Measurements from ENCODE around the gene TMEFF2. TPM values are rescaled to one million over a fixed set of nuclear protein-coding genes. Genes with fewer than 3 reads are reported as not detected.
"Not testable (repeated sequence)": the region's sequence is repeated elsewhere in the genome, so short reads cannot be mapped to it uniquely, and the experiment has no call there.

The TMEFF2 gene
- total RNA-seq, 1 donor from 2014 or later, result not detected

DNA sequence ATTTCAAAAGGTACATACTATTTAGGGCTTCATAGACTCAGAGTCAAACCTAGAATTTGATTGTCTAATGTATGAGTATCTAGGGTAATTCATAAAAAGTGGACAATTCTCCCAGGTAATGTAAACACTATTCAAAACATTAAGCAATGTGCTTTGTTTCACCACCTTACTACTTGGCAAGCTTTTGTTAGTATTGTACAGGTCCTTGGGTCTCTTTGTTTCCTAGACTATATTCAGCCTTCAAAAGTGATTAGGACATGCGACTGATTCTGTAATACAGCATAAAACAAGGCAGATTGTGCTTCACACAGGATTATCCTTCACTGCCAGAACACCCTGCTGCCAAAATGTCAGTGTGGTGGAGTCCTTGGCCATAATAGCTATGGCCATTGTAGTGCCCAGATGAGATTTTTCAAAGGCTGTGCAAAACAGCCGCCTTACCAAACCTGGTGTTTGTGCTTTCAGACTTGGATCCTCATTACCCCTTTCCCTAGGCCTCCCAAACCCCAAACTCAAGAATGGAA, 257.8 kb downstream of the TMEFF2 start:
- DNase-seq (ENCODE audit: low spot score), result no peak

DNA sequence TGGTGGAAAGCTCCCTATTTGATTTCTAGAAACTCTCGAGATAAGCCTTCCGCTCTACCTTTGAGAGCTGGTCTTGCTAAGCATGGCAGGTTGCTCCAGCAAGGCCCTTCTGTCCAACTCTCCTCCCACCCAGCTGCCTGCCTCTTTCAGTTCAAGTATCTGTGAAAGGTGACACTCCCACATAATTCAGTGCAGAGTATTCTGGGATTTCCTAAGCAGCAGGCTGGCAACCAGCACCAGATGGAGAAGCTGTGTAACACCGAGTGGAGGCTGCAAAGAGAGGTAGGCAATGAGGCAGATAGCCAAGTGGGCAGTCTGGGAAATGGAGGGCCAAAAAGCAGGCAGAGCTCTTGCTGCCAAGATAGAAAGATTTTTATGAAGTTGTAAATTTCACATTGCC, 259.5 kb downstream of the TMEFF2 start:
- no peak for DNase-seq (ENCODE audit: low spot score)

DNA sequence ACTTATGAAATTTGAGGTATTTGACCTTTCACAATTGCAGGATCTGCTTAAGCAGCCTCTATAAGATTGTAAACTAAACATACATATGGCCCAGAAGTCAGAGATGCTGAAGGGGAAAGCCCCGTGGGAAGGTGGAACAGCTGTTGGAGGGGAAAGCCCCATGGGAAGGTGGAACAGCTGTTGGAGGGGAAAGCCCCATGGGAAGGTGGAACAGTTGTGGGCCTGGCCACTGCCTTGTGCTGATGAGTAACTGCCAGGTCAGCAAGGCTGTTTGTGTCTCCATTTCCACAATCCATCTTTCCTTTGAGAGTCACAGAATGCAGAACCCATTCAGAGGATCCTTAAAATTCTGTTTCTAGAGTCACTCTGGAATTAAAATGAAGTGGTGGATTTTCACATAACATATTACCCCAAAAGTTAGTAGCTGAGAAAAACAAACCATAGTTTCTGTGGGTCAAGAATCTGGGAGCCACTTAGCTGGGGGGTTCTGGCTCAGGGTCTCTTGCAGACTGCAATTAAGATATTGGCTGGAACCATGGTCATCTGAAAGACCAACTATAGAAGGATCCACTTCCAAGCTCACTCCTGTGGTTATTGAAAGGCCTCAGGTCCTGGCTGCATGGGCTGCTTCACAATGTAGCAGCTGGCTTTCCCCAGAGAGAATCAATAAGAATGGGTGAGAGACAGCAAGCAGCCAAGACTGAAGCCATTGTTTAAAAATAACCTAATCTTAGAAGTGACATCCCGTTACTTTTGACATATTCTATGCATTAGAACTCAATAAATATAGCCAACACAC, 261.2 kb downstream of the TMEFF2 start:
- no peak for DNase-seq (ENCODE audit: low spot score)

DNA sequence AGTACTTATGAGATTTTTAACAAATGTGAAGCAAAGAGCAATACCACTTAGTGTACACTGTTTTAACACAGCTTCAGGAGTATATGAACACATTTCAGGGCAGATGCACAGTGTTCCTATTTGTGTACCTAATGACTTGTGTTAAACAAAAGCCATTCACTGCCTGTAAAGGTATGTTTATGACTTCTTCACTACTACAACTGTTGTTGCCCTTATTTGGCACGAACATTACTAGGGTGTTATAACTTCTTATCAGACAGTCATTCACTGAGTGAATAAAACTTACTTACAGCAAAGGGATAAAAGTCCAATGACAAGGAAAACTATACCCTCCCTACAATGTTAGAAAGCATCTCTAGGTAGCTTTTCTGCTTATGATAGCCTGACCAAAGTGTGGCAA, 262.4 kb downstream of the TMEFF2 start:
- no peak for DNase-seq (ENCODE audit: low spot score)

DNA sequence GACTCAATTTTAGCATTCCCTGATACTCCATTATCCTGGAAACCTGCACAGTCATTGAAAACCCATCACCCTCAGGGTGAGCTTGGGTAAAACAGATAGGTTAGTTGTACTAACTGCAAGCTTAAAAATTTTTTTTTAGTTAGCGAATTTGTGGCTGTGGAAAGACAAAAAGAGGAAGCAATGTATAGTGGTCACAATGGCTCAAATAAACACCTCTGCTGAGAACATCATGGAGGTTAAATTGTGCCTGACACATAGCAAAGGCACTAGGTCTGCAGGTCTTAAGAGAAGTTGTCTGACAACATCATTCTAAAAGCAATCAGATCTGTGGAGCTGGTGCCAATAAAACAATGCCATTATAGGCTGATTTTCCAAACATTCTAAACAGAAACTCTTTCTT, 263.4 kb downstream of the TMEFF2 start:
- DNase-seq (ENCODE audit: low spot score), result no peak

DNA sequence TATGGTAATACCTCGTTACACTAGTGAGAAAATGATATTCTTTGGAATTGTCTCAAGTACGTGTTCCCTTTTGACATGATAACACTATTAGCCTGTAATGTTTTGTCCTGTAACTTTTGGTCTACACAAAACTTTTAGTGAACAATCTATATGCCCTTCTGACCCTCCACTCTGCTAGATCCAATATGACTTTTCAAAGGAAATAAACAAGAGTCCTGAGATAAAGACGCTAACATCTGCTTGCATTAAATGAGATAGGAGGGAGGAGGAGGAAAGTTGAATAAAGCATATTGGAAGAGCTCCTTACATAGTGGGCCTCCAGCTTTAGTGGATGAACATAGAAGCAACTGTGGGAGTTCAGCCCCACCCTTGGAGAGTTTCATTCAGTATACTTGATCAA, 264.5 kb downstream of the TMEFF2 start:
- DNase-seq (ENCODE audit: low spot score), result no peak

DNA sequence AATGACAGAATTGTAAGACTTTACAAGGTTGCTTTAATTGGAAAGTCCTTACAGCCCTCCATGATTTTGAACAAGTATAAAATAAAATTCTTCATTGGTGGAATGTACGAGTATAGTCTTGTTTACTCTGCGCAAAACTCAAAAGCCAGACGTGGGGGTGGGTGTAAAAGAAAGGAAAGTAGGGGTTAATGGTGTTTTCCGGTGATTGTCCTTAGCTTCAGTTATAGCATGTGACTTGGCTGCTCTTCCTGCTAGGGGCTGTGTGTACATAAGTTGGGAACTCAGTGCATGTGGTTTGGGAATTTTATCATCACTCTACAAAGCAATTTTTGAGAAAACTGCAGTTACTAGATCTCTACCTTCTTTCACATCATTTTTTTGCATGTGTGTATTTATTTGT, 265.4 kb downstream of the TMEFF2 start:
- no peak for DNase-seq (ENCODE audit: low spot score)

DNA sequence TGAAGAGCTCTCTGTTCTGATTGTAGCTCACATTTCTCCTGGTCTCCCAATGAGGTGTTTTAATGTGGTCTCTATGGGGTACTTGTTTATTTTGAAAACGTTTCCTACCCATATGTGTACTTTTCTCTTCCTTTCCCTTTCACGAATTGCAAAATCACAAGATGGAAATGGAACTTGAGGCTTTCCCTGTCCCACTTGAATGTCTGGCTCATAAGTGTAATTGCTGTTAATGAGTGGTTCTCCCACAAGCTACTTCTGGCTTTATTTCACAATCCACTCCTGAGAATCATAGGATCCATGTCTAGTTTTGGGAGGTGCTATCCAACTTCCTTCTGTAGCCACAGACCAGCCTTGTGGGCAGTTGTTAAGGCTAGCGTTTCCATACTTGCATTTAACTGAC, 266.7 kb downstream of the TMEFF2 start:
- DNase-seq (ENCODE audit: low spot score), result no peak

DNA sequence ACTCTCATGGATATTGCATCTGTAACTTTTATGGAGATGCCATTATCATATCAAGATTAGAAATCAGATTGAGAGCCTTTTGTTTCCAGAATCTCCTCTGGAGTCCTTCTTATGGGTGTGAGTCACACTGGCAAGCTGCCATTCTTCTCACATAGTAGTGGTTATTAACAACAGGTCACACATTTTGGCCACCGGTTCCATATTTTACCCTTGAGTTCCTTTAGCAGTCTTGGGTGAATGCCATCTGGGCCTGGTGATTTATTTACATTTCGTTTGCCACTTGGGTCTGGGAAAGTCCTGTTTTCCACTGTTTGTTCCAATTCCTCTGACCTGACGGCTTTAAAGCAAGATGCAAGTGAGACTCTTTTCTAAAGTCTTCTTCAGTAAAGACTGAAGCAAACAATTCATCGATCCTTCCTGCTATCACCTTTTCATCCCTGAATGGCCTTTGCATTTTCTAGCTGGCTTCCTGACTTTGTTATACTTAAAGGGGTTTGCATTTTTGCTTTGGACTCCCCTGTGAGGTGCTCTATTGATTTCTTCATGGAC, 267.3 kb downstream of the TMEFF2 start:
- no peak for DNase-seq (ENCODE audit: low spot score)

DNA sequence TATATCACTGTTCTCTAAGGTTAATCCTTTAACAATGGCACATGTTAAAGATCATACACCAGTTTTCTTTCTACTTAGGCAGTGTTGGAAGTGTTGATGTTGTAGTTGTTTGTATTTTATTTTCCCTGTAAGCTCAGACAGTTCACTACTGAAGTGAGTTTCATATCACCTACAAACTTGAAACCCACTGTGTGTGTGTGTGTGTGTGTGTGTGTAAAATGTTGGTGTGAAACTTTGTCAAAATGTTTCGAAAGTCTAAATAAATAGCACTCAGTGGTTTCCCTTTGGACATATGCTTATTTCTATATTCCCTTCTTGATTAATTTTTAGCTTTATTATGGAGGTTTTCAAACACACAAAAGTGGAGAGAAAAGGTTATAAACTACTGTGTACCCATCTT, 268.1 kb downstream of the TMEFF2 start:
- DNase-seq (ENCODE audit: low spot score), result no peak

DNA sequence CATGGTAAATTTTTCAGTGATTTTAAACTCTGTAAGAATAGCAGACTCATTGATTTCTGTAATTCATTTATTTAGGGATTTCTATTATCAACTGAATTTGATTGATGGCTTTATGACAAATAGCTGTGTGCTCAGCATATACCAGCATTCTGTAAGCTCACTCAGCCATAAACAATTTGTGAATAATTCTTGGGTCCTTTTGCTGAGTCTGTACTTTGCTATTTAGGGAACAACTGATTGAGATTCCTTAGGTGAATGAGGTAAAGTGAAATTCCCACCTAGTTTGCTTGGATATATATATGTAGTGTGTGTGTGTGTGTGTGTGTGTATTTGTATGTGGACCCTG, 271.1 kb downstream of the TMEFF2 start:
- DNase-seq (ENCODE audit: low spot score), result no peak

DNA sequence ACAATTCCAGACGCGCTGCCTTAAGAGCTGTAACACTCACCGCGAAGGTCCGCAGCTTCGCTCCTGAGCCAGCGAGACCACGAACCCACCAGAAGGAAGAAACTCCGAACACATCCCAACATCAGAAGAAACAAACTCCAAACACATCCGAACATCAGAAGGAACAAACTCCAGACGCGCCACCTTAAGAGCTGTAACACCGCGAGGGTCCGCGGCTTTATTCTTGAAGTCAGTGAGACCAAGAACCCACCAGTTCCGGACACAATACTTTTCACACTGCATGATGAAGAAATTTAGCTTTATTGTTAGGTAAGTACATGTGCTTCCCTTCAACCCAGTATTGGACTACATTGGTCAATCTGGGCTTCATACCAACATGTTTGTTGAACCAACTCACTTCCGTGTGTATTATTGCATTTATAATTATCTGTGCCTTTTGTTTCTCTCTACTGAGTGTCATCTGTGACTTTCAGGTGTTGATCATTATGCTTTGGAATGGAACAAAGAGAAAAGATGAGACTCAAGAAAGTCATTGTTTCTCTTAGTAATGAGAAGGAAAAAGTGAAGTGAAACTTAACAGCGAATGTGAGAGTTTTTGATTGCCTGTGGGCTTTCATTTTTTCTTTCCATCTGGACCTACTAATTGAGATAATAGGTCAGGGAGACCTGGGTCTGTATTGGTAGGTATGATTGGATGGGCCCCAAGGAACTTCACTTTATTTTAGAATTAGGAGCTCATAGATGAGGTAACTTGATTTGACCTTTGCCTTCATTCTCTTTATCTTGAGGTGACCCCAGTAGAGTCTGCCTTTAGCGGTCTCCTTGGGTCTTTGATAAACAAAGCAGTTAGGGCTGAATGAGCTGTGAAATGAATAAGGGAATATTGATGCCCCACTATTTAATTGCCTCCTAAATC, 271.7 kb downstream of the TMEFF2 start:
- DNase-seq (ENCODE audit: low spot score), result no peak

DNA sequence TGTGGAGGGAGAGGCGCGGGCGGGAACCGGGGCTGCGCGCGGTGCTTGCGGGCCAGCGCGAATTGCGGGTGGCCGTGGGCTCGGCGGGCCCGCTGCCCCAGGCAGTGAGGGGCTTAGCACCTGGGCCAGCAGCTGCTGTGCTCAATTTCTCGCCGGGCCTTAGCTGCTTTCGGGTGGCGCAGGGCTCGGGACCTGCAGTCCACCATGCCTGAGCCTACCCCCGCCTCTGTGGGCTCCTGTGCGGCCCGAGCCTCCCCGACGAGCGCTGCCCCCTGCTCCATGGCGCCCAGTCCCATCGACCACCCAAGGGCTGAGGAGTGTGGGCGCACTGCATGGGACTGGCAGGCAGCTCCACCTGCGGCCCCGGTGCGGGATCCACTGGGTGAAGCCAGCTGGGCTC, 273.1 kb downstream of the TMEFF2 start:
- DNase-seq (ENCODE audit: low spot score), result not testable (repeated sequence)

DNA sequence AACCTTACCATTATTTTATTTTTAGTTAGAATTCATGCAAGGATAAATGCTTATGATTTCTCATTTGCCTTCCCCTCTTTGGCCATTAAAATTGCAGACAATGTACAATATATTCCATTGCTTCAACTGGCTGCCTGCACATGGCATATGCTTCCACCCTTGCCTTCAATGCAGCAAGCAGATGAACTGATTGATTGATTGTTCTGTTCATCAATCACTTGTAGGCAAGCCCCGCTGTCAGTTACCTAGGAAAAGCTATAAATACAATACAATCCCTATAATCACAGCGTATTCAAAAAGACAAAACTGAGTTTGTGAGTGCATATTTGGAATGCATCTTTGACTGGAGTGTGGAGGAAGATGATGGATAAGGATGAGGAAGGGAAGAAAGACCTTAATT, 274.2 kb downstream of the TMEFF2 start:
- no peak for DNase-seq (ENCODE audit: low spot score)

DNA sequence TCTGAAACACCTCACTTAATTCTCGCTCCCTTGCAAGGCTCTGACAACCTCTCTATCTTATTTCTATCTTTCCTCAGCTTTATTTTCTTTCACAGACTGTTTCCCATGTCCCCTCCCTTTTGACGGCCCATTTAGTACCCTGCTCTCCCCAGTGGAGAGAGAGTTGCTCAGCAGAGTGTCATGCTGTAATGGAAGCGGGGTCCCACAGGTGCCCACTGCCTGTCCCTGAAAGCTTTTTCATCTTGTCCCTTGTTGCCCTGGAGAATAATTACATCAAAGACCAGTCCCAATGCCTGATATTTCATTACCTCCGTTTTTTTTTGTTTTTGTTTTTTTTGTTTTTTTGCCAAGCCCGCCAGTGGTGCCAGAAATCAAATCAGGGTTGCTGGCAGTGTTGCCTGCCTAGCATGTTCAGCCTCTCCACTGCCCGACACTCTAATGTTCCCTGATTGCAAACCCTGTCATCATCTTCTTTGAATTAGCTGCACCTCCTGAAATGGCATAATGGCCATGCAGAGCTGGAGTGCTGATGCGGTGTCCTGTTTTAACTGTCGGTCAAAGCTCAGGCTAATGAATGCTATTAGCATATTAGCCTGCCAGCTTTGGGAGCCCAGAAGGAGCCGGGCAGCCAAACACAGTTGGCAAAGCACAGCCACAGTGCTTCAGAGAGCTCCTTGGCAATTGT, 276.6 kb downstream of the TMEFF2 start:
- no peak for DNase-seq (ENCODE audit: low spot score)

DNA sequence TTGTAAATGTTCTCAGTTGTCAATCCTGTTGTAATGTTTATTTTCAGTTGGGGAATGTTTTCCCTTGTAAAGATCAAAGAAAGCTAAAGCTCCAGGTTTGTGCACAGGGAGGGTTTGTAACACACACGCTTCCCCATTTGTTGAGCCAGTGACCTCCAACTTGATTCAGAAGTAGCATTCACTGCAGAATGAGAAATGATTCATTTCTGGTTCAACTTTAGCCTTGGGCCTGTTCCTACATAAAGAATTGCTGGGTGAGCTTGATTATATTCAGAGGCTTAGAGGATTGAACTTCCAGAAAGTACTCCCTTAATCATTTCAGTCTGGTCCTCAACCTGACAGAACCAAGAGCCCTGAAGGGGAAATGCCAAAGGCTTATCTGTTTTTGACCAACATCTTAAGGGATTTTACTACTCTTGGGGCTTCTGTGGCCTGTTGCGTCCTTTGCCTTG, 277.3 kb downstream of the TMEFF2 start:
- DNase-seq (ENCODE audit: low spot score), result no peak

DNA sequence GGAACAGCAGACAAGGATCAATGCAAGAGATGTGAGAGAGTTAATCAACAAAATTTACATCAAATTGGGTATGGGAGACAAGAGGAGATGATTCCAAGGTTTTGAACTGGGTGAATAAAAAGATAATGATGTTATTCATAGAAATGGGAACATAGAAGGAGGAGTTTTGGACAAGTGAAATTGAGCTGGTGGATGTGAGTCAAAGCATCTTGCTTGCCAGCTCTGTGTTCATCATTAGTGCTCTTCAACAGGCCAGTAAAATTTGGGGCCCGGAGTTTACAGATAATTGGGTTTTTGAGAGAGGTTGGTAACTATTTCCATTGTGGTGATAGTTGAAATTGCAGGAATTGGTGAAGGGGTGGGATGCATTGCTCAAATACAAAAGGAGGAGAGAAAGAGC, 277.9 kb downstream of the TMEFF2 start:
- DNase-seq (ENCODE audit: low spot score), result no peak

DNA sequence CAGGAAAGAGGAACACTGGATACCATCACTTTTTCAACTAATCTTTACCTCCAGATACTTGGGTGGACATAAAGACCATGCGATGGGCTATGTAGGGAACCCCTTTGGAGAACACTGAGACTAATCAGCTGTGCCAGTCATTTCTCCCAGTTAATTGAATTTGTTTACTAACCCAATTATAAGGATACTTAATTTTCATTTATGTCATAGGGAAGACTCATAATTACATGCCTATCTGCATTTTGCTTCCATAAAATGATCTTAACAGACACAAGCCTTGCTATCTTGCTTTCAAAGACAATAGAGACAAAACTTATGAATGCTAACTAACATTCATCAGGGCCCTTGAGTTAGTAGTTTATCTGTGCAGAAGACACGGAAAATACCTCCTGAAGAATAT, 279.0 kb downstream of the TMEFF2 start:
- no peak for DNase-seq (ENCODE audit: low spot score)

DNA sequence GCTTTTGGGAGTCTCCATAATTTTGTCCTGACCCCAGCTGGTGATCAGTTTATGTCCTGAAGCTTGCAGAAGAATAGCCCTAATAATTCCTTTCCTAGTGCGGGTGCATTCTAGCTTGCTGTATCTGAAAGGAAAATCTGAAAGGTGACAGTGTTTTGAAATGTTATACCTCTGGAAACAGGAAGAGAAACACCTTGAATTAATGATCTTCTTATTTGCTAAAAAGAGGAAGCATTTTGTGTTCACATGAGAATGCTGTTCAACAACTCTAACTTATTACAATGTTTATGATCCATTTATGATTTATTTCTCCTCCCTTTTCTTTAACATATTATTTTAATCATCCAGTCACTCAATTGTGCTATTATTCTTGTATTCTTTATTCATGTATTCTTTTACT, 280.9 kb downstream of the TMEFF2 start:
- DNase-seq (ENCODE audit: low spot score), result no peak

DNA sequence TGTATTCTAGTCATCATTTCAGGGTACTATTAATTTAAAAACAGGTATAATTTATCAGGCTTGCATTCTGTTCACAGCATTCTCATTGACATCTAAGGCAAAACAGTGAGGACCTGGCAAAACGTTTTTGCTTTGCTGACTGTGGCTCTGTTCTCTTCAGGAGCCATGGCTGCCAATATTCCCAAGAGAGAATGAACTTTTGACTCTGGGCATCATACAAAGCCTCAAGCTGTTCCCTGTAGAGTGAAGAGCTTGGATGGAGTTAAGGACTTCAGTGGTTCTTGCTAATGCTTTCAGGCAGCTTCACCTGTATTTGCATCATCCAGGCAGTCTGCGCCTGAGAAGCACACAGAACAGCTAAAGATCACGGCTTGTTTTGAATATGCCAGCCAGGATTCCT, 282.0 kb downstream of the TMEFF2 start:
- DNase-seq (ENCODE audit: low spot score), result no peak

DNA sequence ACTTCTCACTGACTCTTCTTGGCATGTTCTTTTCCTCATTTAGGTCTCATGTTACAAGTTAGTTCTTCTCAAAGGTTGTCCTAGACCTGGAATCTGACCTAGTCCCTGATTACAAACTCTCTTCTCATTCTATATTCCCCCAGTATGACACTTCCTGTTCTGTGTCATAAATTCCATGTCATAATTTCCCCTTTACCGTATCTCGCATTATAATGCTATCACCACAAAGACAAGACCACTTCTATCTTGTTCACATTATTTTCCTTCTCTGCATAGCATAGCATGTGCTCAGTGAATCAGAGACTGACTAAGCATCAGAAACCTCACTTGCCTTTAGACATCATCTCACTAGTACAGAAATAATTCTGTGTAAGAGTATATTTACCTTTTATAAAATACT, 284.2 kb downstream of the TMEFF2 start:
- no peak for DNase-seq (ENCODE audit: low spot score)
